ENCODE results near the gene MAGI3.

MAGI3 gene

DNA sequence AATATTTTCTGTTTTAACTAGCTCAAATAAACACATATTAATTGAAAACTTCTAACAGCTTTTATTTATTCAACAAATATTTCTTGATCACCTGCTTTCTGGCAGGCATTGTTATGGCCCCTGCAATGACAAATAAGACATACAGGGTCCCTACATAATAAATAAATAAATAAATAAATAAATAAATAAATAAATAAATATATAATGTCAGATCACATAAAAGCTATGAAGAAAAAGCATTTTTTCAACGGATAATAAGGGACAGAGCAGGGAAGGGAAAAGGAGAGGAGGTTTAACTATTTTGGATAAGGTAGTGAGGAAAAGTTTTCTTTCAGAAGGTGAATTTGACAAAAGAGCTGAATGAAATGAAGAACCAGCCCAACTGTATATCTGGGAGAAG is 115.0 kb downstream of the MAGI3 start (continued):
- TF ChIP-seq, protein P1, sequence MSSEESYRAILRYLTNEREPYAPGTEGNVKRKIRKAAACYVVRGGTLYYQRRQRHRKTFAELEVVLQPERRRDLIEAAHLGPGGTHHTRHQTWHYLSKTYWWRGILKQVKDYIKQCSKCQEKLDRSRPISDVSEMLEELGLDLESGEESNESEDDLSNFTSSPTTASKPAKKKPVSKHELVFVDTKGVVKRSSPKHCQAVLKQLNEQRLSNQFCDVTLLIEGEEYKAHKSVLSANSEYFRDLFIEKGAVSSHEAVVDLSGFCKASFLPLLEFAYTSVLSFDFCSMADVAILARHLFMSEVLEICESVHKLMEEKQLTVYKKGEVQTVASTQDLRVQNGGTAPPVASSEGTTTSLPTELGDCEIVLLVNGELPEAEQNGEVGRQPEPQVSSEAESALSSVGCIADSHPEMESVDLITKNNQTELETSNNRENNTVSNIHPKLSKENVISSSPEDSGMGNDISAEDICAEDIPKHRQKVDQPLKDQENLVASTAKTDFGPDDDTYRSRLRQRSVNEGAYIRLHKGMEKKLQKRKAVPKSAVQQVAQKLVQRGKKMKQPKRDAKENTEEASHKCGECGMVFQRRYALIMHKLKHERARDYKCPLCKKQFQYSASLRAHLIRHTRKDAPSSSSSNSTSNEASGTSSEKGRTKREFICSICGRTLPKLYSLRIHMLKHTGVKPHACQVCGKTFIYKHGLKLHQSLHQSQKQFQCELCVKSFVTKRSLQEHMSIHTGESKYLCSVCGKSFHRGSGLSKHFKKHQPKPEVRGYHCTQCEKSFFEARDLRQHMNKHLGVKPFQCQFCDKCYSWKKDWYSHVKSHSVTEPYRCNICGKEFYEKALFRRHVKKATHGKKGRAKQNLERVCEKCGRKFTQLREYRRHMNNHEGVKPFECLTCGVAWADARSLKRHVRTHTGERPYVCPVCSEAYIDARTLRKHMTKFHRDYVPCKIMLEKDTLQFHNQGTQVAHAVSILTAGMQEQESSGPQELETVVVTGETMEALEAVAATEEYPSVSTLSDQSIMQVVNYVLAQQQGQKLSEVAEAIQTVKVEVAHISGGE (tag by site-specific recombination; conservative IDR thresholded peaks at IDR 0.05; ENCODE audit: low read depth): peak; percentile 84
- TF ChIP-seq, protein P2, sequence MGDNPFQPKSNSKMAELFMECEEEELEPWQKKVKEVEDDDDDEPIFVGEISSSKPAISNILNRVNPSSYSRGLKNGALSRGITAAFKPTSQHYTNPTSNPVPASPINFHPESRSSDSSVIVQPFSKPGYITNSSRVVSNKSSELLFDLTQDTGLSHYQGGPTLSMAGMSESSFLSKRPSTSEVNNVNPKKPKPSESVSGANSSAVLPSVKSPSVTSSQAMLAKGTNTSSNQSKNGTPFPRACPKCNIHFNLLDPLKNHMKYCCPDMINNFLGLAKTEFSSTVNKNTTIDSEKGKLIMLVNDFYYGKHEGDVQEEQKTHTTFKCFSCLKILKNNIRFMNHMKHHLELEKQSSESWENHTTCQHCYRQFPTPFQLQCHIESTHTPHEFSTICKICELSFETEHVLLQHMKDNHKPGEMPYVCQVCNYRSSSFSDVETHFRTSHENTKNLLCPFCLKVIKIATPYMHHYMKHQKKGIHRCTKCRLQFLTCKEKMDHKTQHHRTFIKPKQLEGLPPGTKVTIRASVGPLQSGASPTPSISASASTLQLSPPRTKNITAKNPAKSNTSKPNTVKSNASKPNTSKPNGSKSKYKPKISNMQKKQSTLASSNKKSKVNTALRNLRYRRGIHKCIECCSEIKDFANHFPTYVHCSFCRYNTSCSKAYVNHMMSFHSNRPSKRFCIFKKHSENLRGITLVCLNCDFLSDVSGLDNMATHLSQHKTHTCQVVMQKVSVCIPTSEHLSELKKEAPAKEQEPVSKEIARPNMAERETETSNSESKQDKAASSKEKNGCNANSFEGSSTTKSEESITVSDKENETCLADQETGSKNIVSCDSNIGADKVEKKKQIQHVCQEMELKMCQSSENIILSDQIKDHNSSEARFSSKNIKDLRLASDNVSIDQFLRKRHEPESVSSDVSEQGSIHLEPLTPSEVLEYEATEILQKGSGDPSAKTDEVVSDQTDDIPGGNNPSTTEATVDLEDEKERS (tag by site-specific recombination; IDR thresholded peaks at IDR 0.05): no peak
- TF ChIP-seq KLF10 (tag by site-specific recombination; IDR thresholded peaks at IDR 0.05) (no peak), ZNF341 (tag by site-specific recombination; IDR thresholded peaks at IDR 0.05; ENCODE audit: low read depth) (peak; percentile 27; the same call in 1 of the 2 replicates), MEIS1 (CRISPR knock-in tag; IDR thresholded peaks at IDR 0.05; ENCODE audit: borderline replicate concordance) (no peak), GLIS2 (tag by site-specific recombination; IDR thresholded peaks at IDR 0.05) (no peak), ZNF777 (tag by site-specific recombination; IDR thresholded peaks at IDR 0.05; ENCODE audit: borderline replicate concordance) (no peak), ZBTB20 (tag by site-specific recombination; IDR thresholded peaks at IDR 0.05) (no peak), ZNF529 (tag by site-specific recombination; IDR thresholded peaks at IDR 0.05; ENCODE audit: insufficient replicate concordance) (no peak), ZNF707 (tag by site-specific recombination; IDR thresholded peaks at IDR 0.05) (no peak), ZNF239 (tag by site-specific recombination; IDR thresholded peaks at IDR 0.05) (no peak), SALL2 (tag by site-specific recombination; IDR thresholded peaks at IDR 0.05; ENCODE audit: borderline replicate concordance) (no peak), MZF1 (tag by site-specific recombination; IDR thresholded peaks at IDR 0.05; ENCODE audit: borderline replicate concordance) (no peak; the same call in 1 of the 2 replicates), PRDM1 (tag by site-specific recombination; IDR thresholded peaks at IDR 0.05) (no peak), ZNF626 (tag by site-specific recombination; IDR thresholded peaks at IDR 0.05) (no peak), SP7 (tag by site-specific recombination; IDR thresholded peaks at IDR 0.05) (no peak), ZNF544 (tag by site-specific recombination; IDR thresholded peaks at IDR 0.05) (no peak)
- TF ChIP-seq, protein P3, sequence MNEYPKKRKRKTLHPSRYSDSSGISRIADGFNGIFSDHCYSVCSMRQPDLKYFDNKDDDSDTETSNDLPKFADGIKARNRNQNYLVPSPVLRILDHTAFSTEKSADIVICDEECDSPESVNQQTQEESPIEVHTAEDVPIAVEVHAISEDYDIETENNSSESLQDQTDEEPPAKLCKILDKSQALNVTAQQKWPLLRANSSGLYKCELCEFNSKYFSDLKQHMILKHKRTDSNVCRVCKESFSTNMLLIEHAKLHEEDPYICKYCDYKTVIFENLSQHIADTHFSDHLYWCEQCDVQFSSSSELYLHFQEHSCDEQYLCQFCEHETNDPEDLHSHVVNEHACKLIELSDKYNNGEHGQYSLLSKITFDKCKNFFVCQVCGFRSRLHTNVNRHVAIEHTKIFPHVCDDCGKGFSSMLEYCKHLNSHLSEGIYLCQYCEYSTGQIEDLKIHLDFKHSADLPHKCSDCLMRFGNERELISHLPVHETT (tag by site-specific recombination; IDR thresholded peaks at IDR 0.05): 0 out of 2 replicates have a peak, but pooled peaks have one; percentile 21
- TF ChIP-seq, protein P4, sequence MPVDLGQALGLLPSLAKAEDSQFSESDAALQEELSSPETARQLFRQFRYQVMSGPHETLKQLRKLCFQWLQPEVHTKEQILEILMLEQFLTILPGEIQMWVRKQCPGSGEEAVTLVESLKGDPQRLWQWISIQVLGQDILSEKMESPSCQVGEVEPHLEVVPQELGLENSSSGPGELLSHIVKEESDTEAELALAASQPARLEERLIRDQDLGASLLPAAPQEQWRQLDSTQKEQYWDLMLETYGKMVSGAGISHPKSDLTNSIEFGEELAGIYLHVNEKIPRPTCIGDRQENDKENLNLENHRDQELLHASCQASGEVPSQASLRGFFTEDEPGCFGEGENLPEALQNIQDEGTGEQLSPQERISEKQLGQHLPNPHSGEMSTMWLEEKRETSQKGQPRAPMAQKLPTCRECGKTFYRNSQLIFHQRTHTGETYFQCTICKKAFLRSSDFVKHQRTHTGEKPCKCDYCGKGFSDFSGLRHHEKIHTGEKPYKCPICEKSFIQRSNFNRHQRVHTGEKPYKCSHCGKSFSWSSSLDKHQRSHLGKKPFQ (tag by site-specific recombination; IDR thresholded peaks at IDR 0.05): no peak
- TF ChIP-seq, protein P5, sequence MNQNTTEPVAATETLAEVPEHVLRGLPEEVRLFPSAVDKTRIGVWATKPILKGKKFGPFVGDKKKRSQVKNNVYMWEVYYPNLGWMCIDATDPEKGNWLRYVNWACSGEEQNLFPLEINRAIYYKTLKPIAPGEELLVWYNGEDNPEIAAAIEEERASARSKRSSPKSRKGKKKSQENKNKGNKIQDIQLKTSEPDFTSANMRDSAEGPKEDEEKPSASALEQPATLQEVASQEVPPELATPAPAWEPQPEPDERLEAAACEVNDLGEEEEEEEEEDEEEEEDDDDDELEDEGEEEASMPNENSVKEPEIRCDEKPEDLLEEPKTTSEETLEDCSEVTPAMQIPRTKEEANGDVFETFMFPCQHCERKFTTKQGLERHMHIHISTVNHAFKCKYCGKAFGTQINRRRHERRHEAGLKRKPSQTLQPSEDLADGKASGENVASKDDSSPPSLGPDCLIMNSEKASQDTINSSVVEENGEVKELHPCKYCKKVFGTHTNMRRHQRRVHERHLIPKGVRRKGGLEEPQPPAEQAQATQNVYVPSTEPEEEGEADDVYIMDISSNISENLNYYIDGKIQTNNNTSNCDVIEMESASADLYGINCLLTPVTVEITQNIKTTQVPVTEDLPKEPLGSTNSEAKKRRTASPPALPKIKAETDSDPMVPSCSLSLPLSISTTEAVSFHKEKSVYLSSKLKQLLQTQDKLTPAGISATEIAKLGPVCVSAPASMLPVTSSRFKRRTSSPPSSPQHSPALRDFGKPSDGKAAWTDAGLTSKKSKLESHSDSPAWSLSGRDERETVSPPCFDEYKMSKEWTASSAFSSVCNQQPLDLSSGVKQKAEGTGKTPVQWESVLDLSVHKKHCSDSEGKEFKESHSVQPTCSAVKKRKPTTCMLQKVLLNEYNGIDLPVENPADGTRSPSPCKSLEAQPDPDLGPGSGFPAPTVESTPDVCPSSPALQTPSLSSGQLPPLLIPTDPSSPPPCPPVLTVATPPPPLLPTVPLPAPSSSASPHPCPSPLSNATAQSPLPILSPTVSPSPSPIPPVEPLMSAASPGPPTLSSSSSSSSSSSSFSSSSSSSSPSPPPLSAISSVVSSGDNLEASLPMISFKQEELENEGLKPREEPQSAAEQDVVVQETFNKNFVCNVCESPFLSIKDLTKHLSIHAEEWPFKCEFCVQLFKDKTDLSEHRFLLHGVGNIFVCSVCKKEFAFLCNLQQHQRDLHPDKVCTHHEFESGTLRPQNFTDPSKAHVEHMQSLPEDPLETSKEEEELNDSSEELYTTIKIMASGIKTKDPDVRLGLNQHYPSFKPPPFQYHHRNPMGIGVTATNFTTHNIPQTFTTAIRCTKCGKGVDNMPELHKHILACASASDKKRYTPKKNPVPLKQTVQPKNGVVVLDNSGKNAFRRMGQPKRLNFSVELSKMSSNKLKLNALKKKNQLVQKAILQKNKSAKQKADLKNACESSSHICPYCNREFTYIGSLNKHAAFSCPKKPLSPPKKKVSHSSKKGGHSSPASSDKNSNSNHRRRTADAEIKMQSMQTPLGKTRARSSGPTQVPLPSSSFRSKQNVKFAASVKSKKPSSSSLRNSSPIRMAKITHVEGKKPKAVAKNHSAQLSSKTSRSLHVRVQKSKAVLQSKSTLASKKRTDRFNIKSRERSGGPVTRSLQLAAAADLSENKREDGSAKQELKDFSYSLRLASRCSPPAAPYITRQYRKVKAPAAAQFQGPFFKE (tag by site-specific recombination; IDR thresholded peaks at IDR 0.05; ENCODE audit: borderline replicate concordance): no peak
- TF ChIP-seq, protein P6, sequence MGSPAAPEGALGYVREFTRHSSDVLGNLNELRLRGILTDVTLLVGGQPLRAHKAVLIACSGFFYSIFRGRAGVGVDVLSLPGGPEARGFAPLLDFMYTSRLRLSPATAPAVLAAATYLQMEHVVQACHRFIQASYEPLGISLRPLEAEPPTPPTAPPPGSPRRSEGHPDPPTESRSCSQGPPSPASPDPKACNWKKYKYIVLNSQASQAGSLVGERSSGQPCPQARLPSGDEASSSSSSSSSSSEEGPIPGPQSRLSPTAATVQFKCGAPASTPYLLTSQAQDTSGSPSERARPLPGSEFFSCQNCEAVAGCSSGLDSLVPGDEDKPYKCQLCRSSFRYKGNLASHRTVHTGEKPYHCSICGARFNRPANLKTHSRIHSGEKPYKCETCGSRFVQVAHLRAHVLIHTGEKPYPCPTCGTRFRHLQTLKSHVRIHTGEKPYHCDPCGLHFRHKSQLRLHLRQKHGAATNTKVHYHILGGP (tag by site-specific recombination; IDR thresholded peaks at IDR 0.05): no peak
